ENCODE measurements around the gene ST3GAL3.

DNA sequence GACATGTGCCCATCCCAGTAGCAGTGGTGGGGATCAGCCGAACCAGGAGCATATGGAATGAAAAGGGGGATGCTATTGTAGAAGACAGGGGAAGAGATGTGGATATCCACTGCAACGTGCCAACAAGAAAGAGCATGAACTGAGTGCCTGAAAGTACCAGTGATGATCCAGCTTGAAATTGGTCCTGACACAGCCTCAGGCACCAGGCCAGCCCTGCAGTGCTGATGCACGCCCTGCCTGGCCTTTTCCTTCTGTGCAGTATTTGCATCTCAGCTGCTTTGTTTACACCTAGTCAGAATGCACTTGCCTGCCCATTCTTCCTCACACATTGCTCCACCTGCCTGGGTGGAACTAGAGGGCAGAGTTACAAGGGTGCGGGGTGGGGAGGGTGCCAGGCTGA is 176.0 kb downstream of the ST3GAL3 start:
- TF ChIP-seq, protein P1, sequence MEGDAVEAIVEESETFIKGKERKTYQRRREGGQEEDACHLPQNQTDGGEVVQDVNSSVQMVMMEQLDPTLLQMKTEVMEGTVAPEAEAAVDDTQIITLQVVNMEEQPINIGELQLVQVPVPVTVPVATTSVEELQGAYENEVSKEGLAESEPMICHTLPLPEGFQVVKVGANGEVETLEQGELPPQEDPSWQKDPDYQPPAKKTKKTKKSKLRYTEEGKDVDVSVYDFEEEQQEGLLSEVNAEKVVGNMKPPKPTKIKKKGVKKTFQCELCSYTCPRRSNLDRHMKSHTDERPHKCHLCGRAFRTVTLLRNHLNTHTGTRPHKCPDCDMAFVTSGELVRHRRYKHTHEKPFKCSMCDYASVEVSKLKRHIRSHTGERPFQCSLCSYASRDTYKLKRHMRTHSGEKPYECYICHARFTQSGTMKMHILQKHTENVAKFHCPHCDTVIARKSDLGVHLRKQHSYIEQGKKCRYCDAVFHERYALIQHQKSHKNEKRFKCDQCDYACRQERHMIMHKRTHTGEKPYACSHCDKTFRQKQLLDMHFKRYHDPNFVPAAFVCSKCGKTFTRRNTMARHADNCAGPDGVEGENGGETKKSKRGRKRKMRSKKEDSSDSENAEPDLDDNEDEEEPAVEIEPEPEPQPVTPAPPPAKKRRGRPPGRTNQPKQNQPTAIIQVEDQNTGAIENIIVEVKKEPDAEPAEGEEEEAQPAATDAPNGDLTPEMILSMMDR (IDR thresholded peaks at IDR 0.05), result no peak
- TF ChIP-seq POLR2A (IDR thresholded peaks at IDR 0.05) (no peak), POLR2AphosphoS5 (IDR thresholded peaks at IDR 0.05; ENCODE audit: insufficient read depth in 1 of 2, low read depth in 1 of 2) (no peak)

Data from vagina (tissue), 2 donors.